Tibial nerve (tissue), 3 donors: ENCODE measurements around the gene NLRP7.

Source experiments
- POLR2A ChIP-seq, 2 donors: fragments of 450-650 bp; IDR thresholded peaks; one replicate each; pipeline ENCODE4 v1.6.1; 2017; ENCODE audit warnings: antibody characterized with exemption in 2 of 2, mild to moderate bottlenecking in 2 of 2, moderate library complexity in 2 of 2
- TF ChIP-seq, protein P1 (sequence below), 5 experiments: fragments of 200-600 bp in 3 of 5; fragments of 450-650 bp in 2 of 5; sonication (generic) in 3 of 5; IDR thresholded peaks; one replicate each; pipeline ENCODE4 v1.5.1; 2016 to 2019; ENCODE audit warnings: antibody characterized with exemption in 5 of 5, mild to moderate bottlenecking in 3 of 5, moderate library complexity in 2 of 5

DNA sequence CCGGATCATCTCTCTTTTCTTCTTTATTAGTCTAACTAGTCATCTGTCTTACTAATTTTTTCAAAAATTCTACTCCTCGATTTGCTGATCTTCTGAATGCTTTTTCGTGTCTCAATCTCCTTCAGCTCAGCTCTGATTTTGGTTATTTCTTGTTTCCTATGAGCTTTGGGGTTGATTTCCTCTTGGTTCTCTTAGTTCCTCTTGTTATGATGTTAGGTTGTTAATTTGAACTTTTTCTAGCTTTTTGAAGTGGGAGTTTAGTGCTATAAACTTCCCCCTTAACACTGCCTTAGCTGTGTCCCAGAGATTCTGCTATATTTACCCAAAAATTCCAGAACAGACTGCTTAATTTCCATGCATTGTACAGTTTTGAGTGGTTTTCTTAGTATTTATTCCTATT is 69.9 kb downstream of the NLRP7 start:
- TF ChIP-seq POLR2A (IDR thresholded peaks at IDR 0.05), result no peak
- TF ChIP-seq, protein P1, sequence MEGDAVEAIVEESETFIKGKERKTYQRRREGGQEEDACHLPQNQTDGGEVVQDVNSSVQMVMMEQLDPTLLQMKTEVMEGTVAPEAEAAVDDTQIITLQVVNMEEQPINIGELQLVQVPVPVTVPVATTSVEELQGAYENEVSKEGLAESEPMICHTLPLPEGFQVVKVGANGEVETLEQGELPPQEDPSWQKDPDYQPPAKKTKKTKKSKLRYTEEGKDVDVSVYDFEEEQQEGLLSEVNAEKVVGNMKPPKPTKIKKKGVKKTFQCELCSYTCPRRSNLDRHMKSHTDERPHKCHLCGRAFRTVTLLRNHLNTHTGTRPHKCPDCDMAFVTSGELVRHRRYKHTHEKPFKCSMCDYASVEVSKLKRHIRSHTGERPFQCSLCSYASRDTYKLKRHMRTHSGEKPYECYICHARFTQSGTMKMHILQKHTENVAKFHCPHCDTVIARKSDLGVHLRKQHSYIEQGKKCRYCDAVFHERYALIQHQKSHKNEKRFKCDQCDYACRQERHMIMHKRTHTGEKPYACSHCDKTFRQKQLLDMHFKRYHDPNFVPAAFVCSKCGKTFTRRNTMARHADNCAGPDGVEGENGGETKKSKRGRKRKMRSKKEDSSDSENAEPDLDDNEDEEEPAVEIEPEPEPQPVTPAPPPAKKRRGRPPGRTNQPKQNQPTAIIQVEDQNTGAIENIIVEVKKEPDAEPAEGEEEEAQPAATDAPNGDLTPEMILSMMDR (IDR thresholded peaks at IDR 0.05), result no peak
